ENCODE data around the gene SLC12A7.
"Not testable (repeated sequence)": the region's sequence is repeated elsewhere in the genome, so short reads cannot be mapped to it uniquely, and the experiment has no call there.

GRCh38 chr5:1061292-1061691 lies 50.6 kb downstream of the SLC12A7 start:
- not testable (repeated sequence) for TF ChIP-seq POLR2A (IDR thresholded peaks at IDR 0.05; ENCODE audit: low read length); GATA1 (IDR thresholded peaks at IDR 0.05; ENCODE audit: low read depth, low read length)
